Neutrophil (primary cell): Measurements from ENCODE around the gene ASB5.
"Not testable (repeated sequence)": the region's sequence is repeated elsewhere in the genome, so short reads cannot be mapped to it uniquely, and the experiment has no call there.

ENCODE experiments used
- H3K27ac ChIP-seq: fragments of 200-600 bp; sonication (generic); 2 replicates; pipeline ENCODE4 v1.5.1; 2016; ENCODE audit warnings: mild to moderate bottlenecking, moderate library complexity
- H3K27me3 ChIP-seq: fragments of 200-600 bp; sonication (generic); 2 replicates; pipeline ENCODE4 v1.6.0; 2016; ENCODE audit warnings: mild to moderate bottlenecking
- H3K36me3 ChIP-seq: fragments of 200-600 bp; sonication (generic); 2 replicates; pipeline ENCODE4 v1.5.1; 2017
- H3K4me1 ChIP-seq, 2 experiments: fragments of 200-600 bp in 1 of 2; sonication (generic) in 1 of 2; 1 replicate in 1 of 2; 2 replicates in 1 of 2; pipeline versions ENCODE4 v1.5.1 to v1.6.1; 2013 to 2016; ENCODE audit warnings: low read depth in 1 of 2, low read length in 1 of 2, mild to moderate bottlenecking in 1 of 2, moderate library complexity in 1 of 2; ENCODE audit not compliant: control insufficient read depth in 1 of 2, insufficient read depth in 1 of 2
- H3K4me3 ChIP-seq, 2 experiments: fragments of 200-600 bp in 1 of 2; sonication (generic) in 1 of 2; 1 replicate in 1 of 2; 2 replicates in 1 of 2; pipeline ENCODE4 v1.5.1; 2013 to 2016; ENCODE audit warnings: low read depth in 1 of 2, low read length in 1 of 2, mild to moderate bottlenecking in 1 of 2, moderate library complexity in 1 of 2
- H3K9me3 ChIP-seq: fragments of 200-600 bp; sonication (generic); 2 replicates; pipeline ENCODE4 v1.5.1; 2016
- TF ChIP-seq, protein P1 (sequence below): fragments of 200-600 bp; sonication (generic); IDR thresholded peaks from 2 replicates; pipeline ENCODE4 v1.5.1; 2016; ENCODE audit warnings: antibody characterized with exemption

The ASB5 gene

GRCh38 chr4:176290520-176290919 lies 21.5 kb upstream of the ASB5 start:
- TF ChIP-seq, protein P1, sequence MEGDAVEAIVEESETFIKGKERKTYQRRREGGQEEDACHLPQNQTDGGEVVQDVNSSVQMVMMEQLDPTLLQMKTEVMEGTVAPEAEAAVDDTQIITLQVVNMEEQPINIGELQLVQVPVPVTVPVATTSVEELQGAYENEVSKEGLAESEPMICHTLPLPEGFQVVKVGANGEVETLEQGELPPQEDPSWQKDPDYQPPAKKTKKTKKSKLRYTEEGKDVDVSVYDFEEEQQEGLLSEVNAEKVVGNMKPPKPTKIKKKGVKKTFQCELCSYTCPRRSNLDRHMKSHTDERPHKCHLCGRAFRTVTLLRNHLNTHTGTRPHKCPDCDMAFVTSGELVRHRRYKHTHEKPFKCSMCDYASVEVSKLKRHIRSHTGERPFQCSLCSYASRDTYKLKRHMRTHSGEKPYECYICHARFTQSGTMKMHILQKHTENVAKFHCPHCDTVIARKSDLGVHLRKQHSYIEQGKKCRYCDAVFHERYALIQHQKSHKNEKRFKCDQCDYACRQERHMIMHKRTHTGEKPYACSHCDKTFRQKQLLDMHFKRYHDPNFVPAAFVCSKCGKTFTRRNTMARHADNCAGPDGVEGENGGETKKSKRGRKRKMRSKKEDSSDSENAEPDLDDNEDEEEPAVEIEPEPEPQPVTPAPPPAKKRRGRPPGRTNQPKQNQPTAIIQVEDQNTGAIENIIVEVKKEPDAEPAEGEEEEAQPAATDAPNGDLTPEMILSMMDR: no peak

GRCh38 chr4:176289561-176289960 lies 20.5 kb upstream of the ASB5 start:
- no peaks in the 10 kb centered on the region for H3K27me3 ChIP-seq
- no peaks in the 10 kb centered on the region for H3K9me3 ChIP-seq
- no peak overlapping the region for H3K27ac ChIP-seq
- no peak overlapping the region for H3K4me3 ChIP-seq
- no peaks in the 10 kb centered on the region for H3K36me3 ChIP-seq
- H3K4me1 ChIP-seq: no peaks in the 10 kb centered on the region
- TF ChIP-seq, protein P1: no peak

More at GRCh38 chr4:176290520-176290919, 21.5 kb upstream of the ASB5 start:
- no peak overlapping the region for H3K4me3 ChIP-seq
- H3K27me3 ChIP-seq: no peaks in the 10 kb centered on the region
- H3K27ac ChIP-seq: no peak overlapping the region
- no peaks in the 10 kb centered on the region for H3K9me3 ChIP-seq
- H3K4me1 ChIP-seq: no peaks in the 10 kb centered on the region
- no peaks in the 10 kb centered on the region for H3K36me3 ChIP-seq

GRCh38 chr4:176288020-176288419 lies 19.0 kb upstream of the ASB5 start:
- no peaks in the 10 kb centered on the region for H3K4me1 ChIP-seq
- TF ChIP-seq, protein P1: no peak
- H3K27ac ChIP-seq: no peak overlapping the region
- no peak overlapping the region for H3K4me3 ChIP-seq
- H3K36me3 ChIP-seq: no peaks in the 10 kb centered on the region
- no peaks in the 10 kb centered on the region for H3K27me3 ChIP-seq
- no peaks in the 10 kb centered on the region for H3K9me3 ChIP-seq

- no peak overlapping the region for H3K4me3 ChIP-seq
- TF ChIP-seq, protein P1: no peak
These were observed 18.5 kb upstream of the ASB5 start for GRCh38 chr4:176287546-176287945.

DNA sequence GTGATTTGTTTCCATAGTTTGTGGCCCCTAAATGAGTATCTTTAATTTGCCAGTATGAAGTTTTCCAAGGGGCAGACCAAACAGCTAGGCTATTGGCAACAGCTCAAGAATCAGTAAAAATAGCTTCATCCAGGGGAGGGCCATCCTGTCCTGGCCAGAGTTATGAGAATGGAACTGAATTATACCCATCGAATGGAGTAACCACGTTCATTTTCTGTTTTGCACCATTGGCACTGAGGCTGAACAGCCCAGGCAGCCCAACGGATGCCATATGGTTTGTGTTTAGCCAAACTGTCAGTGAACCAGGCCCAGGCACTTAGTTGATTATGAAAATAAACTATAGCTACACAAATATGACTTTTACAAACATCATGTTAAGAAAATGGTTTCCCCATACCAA lies 17.7 kb upstream of the ASB5 start:
- Histone ChIP-seq H3K36me3 (no peaks in the 10 kb centered on the region), H3K9me3 (no peaks in the 10 kb centered on the region), H3K4me3 (no peak overlapping the region), H3K27me3 (no peaks in the 10 kb centered on the region), H3K27ac (no peak overlapping the region), H3K4me1 (no peaks in the 10 kb centered on the region)
- TF ChIP-seq, protein P1: no peak

More at GRCh38 chr4:176287546-176287945, 18.5 kb upstream of the ASB5 start:
- no peaks in the 10 kb centered on the region for H3K4me1 ChIP-seq
- H3K27me3 ChIP-seq: no peaks in the 10 kb centered on the region
- no peak overlapping the region for H3K27ac ChIP-seq
- no peaks in the 10 kb centered on the region for H3K9me3 ChIP-seq
- no peaks in the 10 kb centered on the region for H3K36me3 ChIP-seq

- H3K4me1 ChIP-seq, H3K27ac ChIP-seq, H3K27me3 ChIP-seq, H3K4me3 ChIP-seq, H3K9me3 ChIP-seq, H3K36me3 ChIP-seq: not testable (repeated sequence)
These were observed 10.5 kb upstream of the ASB5 start for GRCh38 chr4:176279560-176279959.
